ENCODE measurements around the gene CADPS. TPM values are rescaled to one million over a fixed set of nuclear protein-coding genes. Genes with fewer than 3 reads are reported as not detected.

CADPS gene
- polyA plus RNA-seq, 1 donor: 17.8 TPM

- H3K27ac ChIP-seq (ENCODE audit: low read length): no peak overlapping the region
- no peaks in the 10 kb centered on the region for H3K36me3 ChIP-seq (ENCODE audit: control insufficient read depth, insufficient read depth, low read length)
- H3K4me1 ChIP-seq (ENCODE audit: control insufficient read depth, insufficient read depth, low read length): no peaks in the 10 kb centered on the region
- no peak overlapping the region for H3K4me3 ChIP-seq (ENCODE audit: low read length)
- H3K27me3 ChIP-seq (ENCODE audit: control insufficient read depth, insufficient read depth, low read length): peaks cover 100% of the 10 kb centered on the region
- DNase-seq: no peak
- peaks cover 8% of the 10 kb centered on the region for H3K9me3 ChIP-seq (ENCODE audit: control insufficient read depth, low read depth, low read length)
- WGBS (ENCODE audit: insufficient coverage, low lambda C conversion rate): no CpG with 5 or more reads among the region's 66 CpGs
Observed at GRCh38 chr3:62371720-62372591, 503.3 kb downstream of the CADPS start.

- no peaks in the 10 kb centered on the region for H3K36me3 ChIP-seq (ENCODE audit: control insufficient read depth, insufficient read depth, low read length)
- H3K27ac ChIP-seq (ENCODE audit: low read length): no peak overlapping the region
- H3K9me3 ChIP-seq (ENCODE audit: control insufficient read depth, low read depth, low read length): peaks cover 4% of the 10 kb centered on the region
- H3K4me3 ChIP-seq (ENCODE audit: low read length): no peak overlapping the region
- WGBS (ENCODE audit: insufficient coverage, low lambda C conversion rate): no CpG with 5 or more reads among the region's 49 CpGs
- no peak for DNase-seq
- H3K4me1 ChIP-seq (ENCODE audit: control insufficient read depth, insufficient read depth, low read length): no peaks in the 10 kb centered on the region
- peaks cover 99% of the 10 kb centered on the region for H3K27me3 ChIP-seq (ENCODE audit: control insufficient read depth, insufficient read depth, low read length)
Observed at GRCh38 chr3:62370858-62371719, 504.1 kb downstream of the CADPS start.

GRCh38 chr3:62370112-62370857 is 504.9 kb downstream of the CADPS start:
- Histone ChIP-seq H3K4me1 (ENCODE audit: control insufficient read depth, insufficient read depth, low read length) (no peaks in the 10 kb centered on the region), H3K27me3 (ENCODE audit: control insufficient read depth, insufficient read depth, low read length) (peaks cover 99% of the 10 kb centered on the region), H3K9me3 (ENCODE audit: control insufficient read depth, low read depth, low read length) (peaks cover 4% of the 10 kb centered on the region), H3K4me3 (ENCODE audit: low read length) (no peak overlapping the region), H3K36me3 (ENCODE audit: control insufficient read depth, insufficient read depth, low read length) (no peaks in the 10 kb centered on the region), H3K27ac (ENCODE audit: low read length) (no peak overlapping the region)
- no peak for DNase-seq
- 0% methylated on average over 5 of the region's 46 CpGs for whole genome bisulfite sequencing (ENCODE audit: insufficient coverage, low lambda C conversion rate)

- H3K4me3 ChIP-seq (ENCODE audit: low read length): no peak overlapping the region
- WGBS (ENCODE audit: insufficient coverage, low lambda C conversion rate): no CpG with 5 or more reads among the region's 12 CpGs
- no peak overlapping the region for H3K27ac ChIP-seq (ENCODE audit: low read length)
- peaks cover 98% of the 10 kb centered on the region for H3K27me3 ChIP-seq (ENCODE audit: control insufficient read depth, insufficient read depth, low read length)
- DNase-seq: no peak
- H3K36me3 ChIP-seq (ENCODE audit: control insufficient read depth, insufficient read depth, low read length): no peaks in the 10 kb centered on the region
- peaks cover 4% of the 10 kb centered on the region for H3K9me3 ChIP-seq (ENCODE audit: control insufficient read depth, low read depth, low read length)
- no peaks in the 10 kb centered on the region for H3K4me1 ChIP-seq (ENCODE audit: control insufficient read depth, insufficient read depth, low read length)
Observed at GRCh38 chr3:62369476-62369743, 505.8 kb downstream of the CADPS start.

- Histone ChIP-seq H3K27ac (ENCODE audit: low read length) (no peak overlapping the region), H3K4me3 (ENCODE audit: low read length) (no peak overlapping the region), H3K36me3 (ENCODE audit: control insufficient read depth, insufficient read depth, low read length) (no peaks in the 10 kb centered on the region), H3K4me1 (ENCODE audit: control insufficient read depth, insufficient read depth, low read length) (no peaks in the 10 kb centered on the region), H3K27me3 (ENCODE audit: control insufficient read depth, insufficient read depth, low read length) (peaks cover 98% of the 10 kb centered on the region), H3K9me3 (ENCODE audit: control insufficient read depth, low read depth, low read length) (peaks cover 4% of the 10 kb centered on the region)
- peak in 1 of 2 donors; percentile 3 for DNase-seq
- no CpG with 5 or more reads among the region's 58 CpGs for WGBS (ENCODE audit: insufficient coverage, low lambda C conversion rate)
Observed at GRCh38 chr3:62368705-62369475, 506.3 kb downstream of the CADPS start.

GRCh38 chr3:62368290-62368704 is 506.9 kb downstream of the CADPS start:
- peaks cover 96% of the 10 kb centered on the region for H3K27me3 ChIP-seq (ENCODE audit: control insufficient read depth, insufficient read depth, low read length)
- no peak overlapping the region for H3K4me3 ChIP-seq (ENCODE audit: low read length)

GRCh38 chr3:62367763-62368195 is 507.4 kb downstream of the CADPS start:
- 0% methylated on average over 6 of the region's 25 CpGs for WGBS (ENCODE audit: insufficient coverage, low lambda C conversion rate)

More at GRCh38 chr3:62368290-62368704, 506.9 kb downstream of the CADPS start:
- Histone ChIP-seq H3K4me1 (ENCODE audit: control insufficient read depth, insufficient read depth, low read length) (no peaks in the 10 kb centered on the region), H3K27ac (ENCODE audit: low read length) (no peak overlapping the region), H3K36me3 (ENCODE audit: control insufficient read depth, insufficient read depth, low read length) (no peaks in the 10 kb centered on the region), H3K9me3 (ENCODE audit: control insufficient read depth, low read depth, low read length) (peaks cover 4% of the 10 kb centered on the region)
- no CpG with 5 or more reads among the region's 19 CpGs for WGBS (ENCODE audit: insufficient coverage, low lambda C conversion rate)
- no peak for DNase-seq

GRCh38 chr3:62366126-62366484 is 509.1 kb downstream of the CADPS start:
- Histone ChIP-seq H3K4me1 (ENCODE audit: control insufficient read depth, insufficient read depth, low read length) (no peaks in the 10 kb centered on the region), H3K4me3 (ENCODE audit: low read length) (no peak overlapping the region), H3K9me3 (ENCODE audit: control insufficient read depth, low read depth, low read length) (peaks cover under 1% of the 10 kb centered on the region), H3K36me3 (ENCODE audit: control insufficient read depth, insufficient read depth, low read length) (no peaks in the 10 kb centered on the region), H3K27me3 (ENCODE audit: control insufficient read depth, insufficient read depth, low read length) (peaks cover 86% of the 10 kb centered on the region), H3K27ac (ENCODE audit: low read length) (no peak overlapping the region)
- no CpG with 5 or more reads among the region's 4 CpGs for WGBS (ENCODE audit: insufficient coverage, low lambda C conversion rate)
- no peak for DNase-seq

More at GRCh38 chr3:62367763-62368195, 507.4 kb downstream of the CADPS start:
- Histone ChIP-seq H3K36me3 (ENCODE audit: control insufficient read depth, insufficient read depth, low read length) (no peaks in the 10 kb centered on the region), H3K27ac (ENCODE audit: low read length) (no peak overlapping the region), H3K4me3 (ENCODE audit: low read length) (no peak overlapping the region), H3K9me3 (ENCODE audit: control insufficient read depth, low read depth, low read length) (peaks cover 4% of the 10 kb centered on the region), H3K27me3 (ENCODE audit: control insufficient read depth, insufficient read depth, low read length) (peaks cover 95% of the 10 kb centered on the region), H3K4me1 (ENCODE audit: control insufficient read depth, insufficient read depth, low read length) (no peaks in the 10 kb centered on the region)
- DNase-seq: no peak

GRCh38 chr3:62365391-62366125 is 509.7 kb downstream of the CADPS start:
- Histone ChIP-seq H3K9me3 (ENCODE audit: control insufficient read depth, low read depth, low read length) (no peaks in the 10 kb centered on the region), H3K27ac (ENCODE audit: low read length) (no peak overlapping the region), H3K27me3 (ENCODE audit: control insufficient read depth, insufficient read depth, low read length) (peaks cover 83% of the 10 kb centered on the region), H3K36me3 (ENCODE audit: control insufficient read depth, insufficient read depth, low read length) (no peaks in the 10 kb centered on the region), H3K4me1 (ENCODE audit: control insufficient read depth, insufficient read depth, low read length) (no peaks in the 10 kb centered on the region), H3K4me3 (ENCODE audit: low read length) (no peak overlapping the region)
- no peak for DNase-seq
- WGBS (ENCODE audit: insufficient coverage, low lambda C conversion rate): 29% methylated on average over 1 of the region's 16 CpGs
